ENCODE data around the gene UCN3. TPM values are rescaled to one million over a fixed set of nuclear protein-coding genes. Genes with fewer than 3 reads are reported as not detected.

UCN3 gene
- total and polyA plus RNA-seq, 4 donors = 0.17 to 1.1 (median 0.68) TPM

DNA sequence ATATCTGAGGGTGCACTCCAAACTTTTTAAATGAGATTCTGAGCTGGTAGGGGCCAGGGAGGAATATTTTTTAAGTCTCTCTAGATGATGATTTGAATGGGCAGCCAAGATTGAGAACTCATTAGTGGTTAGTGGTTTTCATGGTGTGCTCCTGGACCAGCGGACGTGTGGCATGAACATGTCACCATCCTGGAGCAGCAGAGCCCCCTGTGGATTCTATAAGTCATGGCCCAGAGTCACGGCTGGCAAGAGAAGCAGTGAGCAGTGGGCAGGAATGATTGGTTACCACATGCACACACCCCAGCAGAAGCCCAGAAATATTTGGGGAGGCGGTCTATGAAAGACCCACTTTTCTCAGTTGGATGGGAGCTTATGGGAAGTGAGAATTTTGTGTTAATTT is 21.2 kb upstream of the UCN3 start:
- Histone ChIP-seq H3K4me3 (ENCODE audit: low read depth, low read length) (no peak overlapping the region), H3K27ac (ENCODE audit: low read depth, low read length) (no peak overlapping the region), H3K4me1 (ENCODE audit: control insufficient read depth, insufficient read depth, low read length) (no peaks in the 10 kb centered on the region), H3K9me3 (ENCODE audit: control insufficient read depth, insufficient read depth, low read length) (no peaks in the 10 kb centered on the region), H3K27me3 (ENCODE audit: control insufficient read depth, insufficient read depth, low read length) (no peaks in the 10 kb centered on the region), H3K36me3 (ENCODE audit: control insufficient read depth, insufficient read depth, low read length) (no peaks in the 10 kb centered on the region)
- no peak for DNase-seq (ENCODE audit: low read depth in 4 of 6, low spot score in 6 of 6)
- WGBS (ENCODE audit: insufficient coverage) = 67% methylated on average over 3 of the region's 4 CpGs

DNA sequence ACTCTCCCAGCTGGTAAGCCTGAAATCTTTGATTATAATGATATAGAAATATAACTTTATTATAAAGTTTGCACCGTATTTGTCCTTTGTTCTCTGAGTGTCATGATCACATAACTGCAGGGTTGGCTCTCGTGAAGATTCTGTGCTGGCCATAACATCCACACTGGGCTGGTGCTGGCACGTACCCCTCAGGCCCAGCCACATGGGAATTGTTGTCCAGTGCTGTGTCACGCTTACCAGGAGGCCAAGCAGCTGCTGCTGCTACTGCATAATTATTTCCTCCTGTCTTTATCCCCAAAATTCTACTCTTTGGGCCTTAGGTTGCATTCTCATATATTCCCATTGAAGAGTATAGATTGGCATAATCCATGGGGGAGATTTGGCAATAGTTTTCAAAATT is 20.8 kb upstream of the UCN3 start:
- 73% methylated on average over 3 of the region's 4 CpGs for WGBS (ENCODE audit: insufficient coverage)

DNA sequence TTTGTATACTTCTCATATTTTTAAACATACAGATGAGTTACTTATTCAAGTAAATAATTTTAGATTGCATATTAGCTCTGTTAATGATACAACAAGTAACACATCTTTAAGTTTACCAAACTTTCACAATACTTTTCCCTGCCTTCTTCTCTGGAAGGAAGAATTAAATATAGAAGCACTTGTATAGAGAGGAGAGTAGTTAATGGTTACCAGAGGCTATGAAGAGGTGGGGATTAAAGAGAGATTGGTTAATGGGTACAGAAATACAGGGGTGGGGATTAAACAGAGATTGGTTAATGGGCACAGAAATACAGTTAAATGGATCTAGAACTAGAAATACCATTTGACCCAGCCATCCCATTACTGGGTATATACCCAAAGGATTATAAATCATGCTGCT is 20.0 kb upstream of the UCN3 start:
- H3K36me3 ChIP-seq (ENCODE audit: control insufficient read depth, insufficient read depth, low read length) = no peaks in the 10 kb centered on the region
- H3K4me3 ChIP-seq (ENCODE audit: low read depth, low read length) = no peak overlapping the region
- no peaks in the 10 kb centered on the region for H3K9me3 ChIP-seq (ENCODE audit: control insufficient read depth, insufficient read depth, low read length)
- H3K27me3 ChIP-seq (ENCODE audit: control insufficient read depth, insufficient read depth, low read length) = no peaks in the 10 kb centered on the region
- H3K4me1 ChIP-seq (ENCODE audit: control insufficient read depth, insufficient read depth, low read length) = no peaks in the 10 kb centered on the region
- H3K27ac ChIP-seq (ENCODE audit: low read depth, low read length) = no peak overlapping the region
- no peak for DNase-seq (ENCODE audit: low read depth in 4 of 6, low spot score in 6 of 6)

More for the DNA sequence above, 20.8 kb upstream of the UCN3 start:
- Histone ChIP-seq H3K27me3 (ENCODE audit: control insufficient read depth, insufficient read depth, low read length) (no peaks in the 10 kb centered on the region), H3K36me3 (ENCODE audit: control insufficient read depth, insufficient read depth, low read length) (no peaks in the 10 kb centered on the region), H3K9me3 (ENCODE audit: control insufficient read depth, insufficient read depth, low read length) (no peaks in the 10 kb centered on the region), H3K27ac (ENCODE audit: low read depth, low read length) (no peak overlapping the region), H3K4me3 (ENCODE audit: low read depth, low read length) (no peak overlapping the region), H3K4me1 (ENCODE audit: control insufficient read depth, insufficient read depth, low read length) (no peaks in the 10 kb centered on the region)
- no peak for DNase-seq (ENCODE audit: low read depth in 4 of 6, low spot score in 6 of 6)

DNA sequence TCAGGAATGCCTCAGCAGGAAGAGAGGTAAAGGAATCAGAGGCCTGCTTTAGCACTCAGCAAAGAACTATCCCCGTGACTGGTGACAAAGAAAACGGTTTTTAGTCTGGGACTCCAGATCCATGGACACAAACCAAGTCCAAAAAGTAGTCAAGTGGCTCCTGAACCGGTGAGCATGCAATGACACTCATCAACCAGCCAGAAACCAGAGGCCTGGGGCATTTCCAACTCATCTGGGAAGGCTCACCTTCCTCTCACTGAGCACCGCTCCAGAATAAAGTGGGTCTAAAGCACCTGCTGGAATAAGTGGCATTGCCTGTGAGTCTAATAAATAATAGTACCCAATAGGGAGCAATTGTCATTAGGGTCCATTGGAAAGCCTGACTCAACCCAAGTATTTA is 17.9 kb upstream of the UCN3 start:
- H3K4me3 ChIP-seq (ENCODE audit: low read depth, low read length) = no peak overlapping the region
- no peaks in the 10 kb centered on the region for H3K4me1 ChIP-seq (ENCODE audit: control insufficient read depth, insufficient read depth, low read length)
- no peaks in the 10 kb centered on the region for H3K9me3 ChIP-seq (ENCODE audit: control insufficient read depth, insufficient read depth, low read length)
- H3K27me3 ChIP-seq (ENCODE audit: control insufficient read depth, insufficient read depth, low read length) = no peaks in the 10 kb centered on the region
- WGBS (ENCODE audit: insufficient coverage) = 56% methylated on average over 3 of the region's 4 CpGs
- H3K36me3 ChIP-seq (ENCODE audit: control insufficient read depth, insufficient read depth, low read length) = no peaks in the 10 kb centered on the region
- DNase-seq (ENCODE audit: low read depth in 4 of 6, low spot score in 6 of 6) = peak in 1 of 6 donors; percentile 70
- H3K27ac ChIP-seq (ENCODE audit: low read depth, low read length) = no peak overlapping the region

DNA sequence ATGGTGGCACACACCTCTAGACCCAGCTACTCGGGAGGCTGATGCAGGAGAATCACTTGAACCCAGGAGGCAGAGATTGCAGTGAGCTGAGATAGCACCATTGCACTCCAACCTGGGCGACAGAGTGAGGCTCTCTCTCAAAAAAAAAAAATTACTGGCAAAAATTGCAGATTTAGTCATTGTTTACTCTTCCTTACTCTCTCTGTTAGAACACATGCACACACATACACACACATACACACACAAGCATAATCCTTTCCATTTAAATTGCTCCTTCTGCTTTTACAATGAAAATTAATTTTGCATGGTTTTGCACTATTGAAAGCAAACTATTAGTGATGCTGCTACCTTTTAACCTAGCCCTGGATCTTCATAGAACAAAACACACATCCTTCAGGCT is 15.4 kb upstream of the UCN3 start:
- Histone ChIP-seq H3K36me3 (ENCODE audit: control insufficient read depth, insufficient read depth, low read length) (no peaks in the 10 kb centered on the region), H3K27ac (ENCODE audit: low read depth, low read length) (no peak overlapping the region), H3K9me3 (ENCODE audit: control insufficient read depth, insufficient read depth, low read length) (no peaks in the 10 kb centered on the region), H3K27me3 (ENCODE audit: control insufficient read depth, insufficient read depth, low read length) (no peaks in the 10 kb centered on the region), H3K4me3 (ENCODE audit: low read depth, low read length) (no peak overlapping the region), H3K4me1 (ENCODE audit: control insufficient read depth, insufficient read depth, low read length) (no peaks in the 10 kb centered on the region)
- no peak for DNase-seq (ENCODE audit: low read depth in 4 of 6, low spot score in 6 of 6)
- 77% methylated on average over 2 of the region's 2 CpGs for WGBS (ENCODE audit: insufficient coverage)

DNA sequence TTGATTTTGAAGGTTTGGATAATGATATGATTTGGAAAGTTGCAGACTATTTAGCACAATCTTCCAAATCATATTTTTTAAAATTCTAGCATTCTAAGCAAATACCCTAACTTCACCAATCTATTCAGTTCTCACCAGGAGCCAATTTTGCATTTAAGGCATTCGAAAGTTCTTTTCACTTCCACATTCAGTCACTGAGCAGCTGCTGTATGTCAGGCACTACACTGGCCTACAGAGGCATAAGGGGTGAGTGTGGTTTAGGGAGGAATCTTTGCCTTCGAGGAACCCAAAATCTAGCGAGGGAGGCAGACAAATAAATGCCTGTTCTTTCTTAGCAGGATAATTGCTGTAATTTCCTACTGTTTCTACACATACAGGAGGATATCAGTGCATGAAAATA is 10.7 kb upstream of the UCN3 start:
- no peak for DNase-seq (ENCODE audit: low read depth in 4 of 6, low spot score in 6 of 6)
- no peaks in the 10 kb centered on the region for H3K9me3 ChIP-seq (ENCODE audit: control insufficient read depth, insufficient read depth, low read length)
- no peaks in the 10 kb centered on the region for H3K4me1 ChIP-seq (ENCODE audit: control insufficient read depth, insufficient read depth, low read length)
- no CpG with 5 or more reads among the region's 3 CpGs for WGBS (ENCODE audit: insufficient coverage)
- no peaks in the 10 kb centered on the region for H3K36me3 ChIP-seq (ENCODE audit: control insufficient read depth, insufficient read depth, low read length)
- H3K27me3 ChIP-seq (ENCODE audit: control insufficient read depth, insufficient read depth, low read length) = no peaks in the 10 kb centered on the region
- no peak overlapping the region for H3K4me3 ChIP-seq (ENCODE audit: low read depth, low read length)
- no peak overlapping the region for H3K27ac ChIP-seq (ENCODE audit: low read depth, low read length)

DNA sequence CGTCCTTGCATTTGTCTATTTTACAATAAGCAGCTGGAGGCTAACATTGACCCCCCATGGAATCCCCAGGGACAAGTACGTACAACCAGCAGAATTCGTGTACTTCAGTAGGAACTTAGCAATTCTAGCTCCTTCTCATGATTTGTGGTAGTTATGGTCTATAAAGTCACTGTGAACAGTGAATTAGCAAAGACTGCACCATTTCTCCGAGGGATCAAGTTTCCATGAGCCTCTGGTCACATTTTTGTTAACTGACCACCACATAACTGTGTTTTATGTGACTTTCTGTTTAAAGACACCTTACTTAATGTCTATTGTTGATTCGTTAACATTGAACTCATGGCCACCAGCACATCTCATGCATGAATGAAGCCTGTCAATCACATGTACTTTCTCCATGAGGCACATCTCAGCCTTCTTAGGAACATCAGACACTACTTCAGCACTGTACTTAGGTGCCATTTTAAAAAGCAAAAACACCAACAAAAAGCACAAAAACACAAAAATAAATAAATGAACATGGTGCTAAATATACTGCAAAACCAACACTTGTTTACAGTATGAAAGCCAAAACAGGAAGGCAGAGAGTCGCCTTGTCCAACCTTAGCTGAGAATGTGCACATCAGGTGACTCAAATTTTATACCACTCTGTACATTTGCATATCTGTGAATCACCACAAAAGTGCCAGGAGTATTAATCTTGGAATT is 9.0 kb upstream of the UCN3 start:
- no peak overlapping the region for H3K4me3 ChIP-seq (ENCODE audit: low read depth, low read length)
- no peaks in the 10 kb centered on the region for H3K4me1 ChIP-seq (ENCODE audit: control insufficient read depth, insufficient read depth, low read length)
- DNase-seq (ENCODE audit: low read depth in 4 of 6, low spot score in 6 of 6) = no peak
- H3K36me3 ChIP-seq (ENCODE audit: control insufficient read depth, insufficient read depth, low read length) = no peaks in the 10 kb centered on the region
- peaks cover 2% of the 10 kb centered on the region for H3K27me3 ChIP-seq (ENCODE audit: control insufficient read depth, insufficient read depth, low read length)
- no peaks in the 10 kb centered on the region for H3K9me3 ChIP-seq (ENCODE audit: control insufficient read depth, insufficient read depth, low read length)
- 93% methylated on average over 2 of the region's 6 CpGs for WGBS (ENCODE audit: insufficient coverage)
- H3K27ac ChIP-seq (ENCODE audit: low read depth, low read length) = no peak overlapping the region

DNA sequence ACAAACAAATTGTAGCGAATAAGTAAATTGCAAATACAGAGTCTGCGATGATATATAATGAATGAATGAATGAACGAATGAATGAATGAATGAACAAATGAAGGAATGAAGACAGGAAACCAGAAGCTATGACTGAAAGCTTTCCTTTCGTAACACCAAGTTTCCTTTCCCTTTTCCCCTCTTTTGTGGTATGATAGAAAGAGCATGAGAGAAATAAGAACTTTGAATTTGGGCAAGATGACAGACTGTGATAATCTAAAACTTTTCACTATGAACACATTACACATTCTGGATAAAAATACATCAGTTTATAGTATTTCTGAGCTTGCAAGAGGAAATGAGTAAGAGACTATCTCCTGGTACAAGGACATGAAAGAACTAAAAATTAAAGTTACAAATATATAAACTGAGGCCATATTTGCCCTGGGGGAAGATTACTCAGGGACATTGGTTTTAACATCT is 8.4 kb upstream of the UCN3 start:
- H3K4me3 ChIP-seq (ENCODE audit: low read depth, low read length) = no peak overlapping the region
- no peaks in the 10 kb centered on the region for H3K4me1 ChIP-seq (ENCODE audit: control insufficient read depth, insufficient read depth, low read length)
- no peak for DNase-seq (ENCODE audit: low read depth in 4 of 6, low spot score in 6 of 6)
- WGBS (ENCODE audit: insufficient coverage) = no CpG with 5 or more reads among the region's 4 CpGs
- no peak overlapping the region for H3K27ac ChIP-seq (ENCODE audit: low read depth, low read length)
- H3K27me3 ChIP-seq (ENCODE audit: control insufficient read depth, insufficient read depth, low read length) = peaks cover 2% of the 10 kb centered on the region
- no peaks in the 10 kb centered on the region for H3K36me3 ChIP-seq (ENCODE audit: control insufficient read depth, insufficient read depth, low read length)
- no peaks in the 10 kb centered on the region for H3K9me3 ChIP-seq (ENCODE audit: control insufficient read depth, insufficient read depth, low read length)

DNA sequence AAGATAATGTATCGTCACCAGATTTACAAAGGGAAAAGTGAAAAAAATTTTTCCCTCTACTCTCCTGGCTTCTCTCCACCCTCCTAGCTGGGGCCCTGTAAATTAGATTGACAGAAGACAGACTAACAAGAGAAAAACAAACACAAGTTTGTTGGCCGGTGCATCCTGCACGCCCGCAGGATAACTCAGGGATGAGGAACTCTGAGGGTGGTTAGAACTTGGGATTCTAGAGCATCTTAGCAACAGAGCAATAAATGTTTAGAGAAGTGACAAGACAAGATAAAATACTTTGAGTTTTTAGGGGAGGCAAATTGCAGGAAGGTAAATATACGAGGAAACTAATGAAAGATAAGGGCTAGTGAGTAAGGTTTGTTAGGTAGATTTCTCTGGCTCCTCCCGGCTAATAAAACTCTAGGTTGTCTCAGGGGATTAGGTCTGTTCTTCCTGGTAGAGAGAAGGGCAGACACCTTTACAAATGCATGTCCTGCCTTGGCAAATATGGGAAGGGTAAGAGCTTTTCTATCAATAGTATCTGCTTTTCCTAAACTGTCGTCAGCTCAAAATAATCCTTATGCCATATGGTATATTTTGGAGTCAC is 4.3 kb upstream of the UCN3 start:
- whole genome bisulfite sequencing (ENCODE audit: insufficient coverage) = 33% methylated on average over 5 of the region's 7 CpGs
- peaks cover 4% of the 10 kb centered on the region for H3K4me1 ChIP-seq (ENCODE audit: control insufficient read depth, insufficient read depth, low read length)
- peaks cover 16% of the 10 kb centered on the region for H3K27me3 ChIP-seq (ENCODE audit: control insufficient read depth, insufficient read depth, low read length)

DNA sequence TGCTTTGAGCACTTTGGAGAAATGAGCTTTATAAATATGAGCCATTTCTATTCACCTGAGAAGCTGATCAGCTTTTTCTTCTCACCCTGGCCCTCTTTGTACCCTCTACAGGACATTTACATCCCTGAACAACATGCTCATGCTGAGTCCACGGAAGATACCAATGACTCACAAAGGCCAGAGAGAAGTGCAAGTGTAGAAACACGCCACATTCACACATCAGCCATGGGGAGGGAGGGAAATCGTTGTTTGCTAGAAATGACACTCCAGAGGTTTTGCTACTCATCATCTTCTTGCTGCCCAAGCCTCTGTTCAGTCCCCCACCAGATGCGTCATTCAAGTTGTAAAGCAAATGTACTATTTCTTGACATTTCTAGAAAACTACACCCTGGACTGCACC is 2.8 kb upstream of the UCN3 start:
- Histone ChIP-seq H3K27ac (ENCODE audit: low read depth, low read length) (no peak overlapping the region), H3K27me3 (ENCODE audit: control insufficient read depth, insufficient read depth, low read length) (peaks cover 18% of the 10 kb centered on the region), H3K9me3 (ENCODE audit: control insufficient read depth, insufficient read depth, low read length) (no peaks in the 10 kb centered on the region), H3K4me3 (ENCODE audit: low read depth, low read length) (no peak overlapping the region), H3K36me3 (ENCODE audit: control insufficient read depth, insufficient read depth, low read length) (no peaks in the 10 kb centered on the region), H3K4me1 (ENCODE audit: control insufficient read depth, insufficient read depth, low read length) (peaks cover 4% of the 10 kb centered on the region)
- 57% methylated on average over 1 of the region's 4 CpGs for WGBS (ENCODE audit: insufficient coverage)
- no peak for DNase-seq (ENCODE audit: low read depth in 4 of 6, low spot score in 6 of 6)

More for the DNA sequence above, 4.3 kb upstream of the UCN3 start:
- Histone ChIP-seq H3K27ac (ENCODE audit: low read depth, low read length) (no peak overlapping the region), H3K9me3 (ENCODE audit: control insufficient read depth, insufficient read depth, low read length) (no peaks in the 10 kb centered on the region), H3K36me3 (ENCODE audit: control insufficient read depth, insufficient read depth, low read length) (no peaks in the 10 kb centered on the region), H3K4me3 (ENCODE audit: low read depth, low read length) (no peak overlapping the region)
- no peak for DNase-seq (ENCODE audit: low read depth in 4 of 6, low spot score in 6 of 6)

All from spinal cord (tissue), 10 donors.